Fibroblast of the conjunctiva (primary cell): ENCODE data around the gene RTL10.

Experiments used
- DNase-seq: peaks from one replicate; pipeline ENCODE4 v3.0.0-alpha.2; 2010; ENCODE audit warnings: low read depth

The RTL10 gene

GRCh38 chr22:19875531-19876313 is 21.0 kb upstream of the RTL10 start:
- no peak for DNase-seq

DNA sequence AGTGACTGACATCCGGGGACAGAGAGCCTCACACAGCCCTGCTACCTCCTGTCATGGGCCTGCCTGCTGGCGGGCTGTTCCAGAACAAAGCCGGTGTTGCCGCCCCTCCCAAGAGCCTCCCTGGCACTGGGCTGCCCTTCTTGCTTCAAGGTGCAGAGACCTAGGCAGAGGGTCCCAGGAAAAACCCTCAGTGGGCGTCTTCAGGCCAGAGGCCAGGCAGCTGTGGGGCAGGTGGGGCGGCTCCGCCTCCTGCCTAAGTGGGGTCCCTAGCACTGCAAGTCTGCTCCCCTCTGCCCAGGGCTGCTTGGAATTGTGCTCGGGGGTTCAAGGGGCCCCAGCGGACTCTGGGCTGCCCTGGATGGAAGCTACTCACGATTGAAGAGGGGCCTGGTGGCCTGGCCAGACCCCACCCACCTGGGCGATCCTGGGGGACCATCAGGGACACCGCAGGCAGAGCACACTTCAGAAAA is 20.4 kb upstream of the RTL10 start:
- no peak for DNase-seq

GRCh38 chr22:19874307-19875060 is 19.8 kb upstream of the RTL10 start:
- no peak for DNase-seq

- no peak for DNase-seq
Measured at GRCh38 chr22:19873960-19874306, 19.3 kb upstream of the RTL10 start.

DNA sequence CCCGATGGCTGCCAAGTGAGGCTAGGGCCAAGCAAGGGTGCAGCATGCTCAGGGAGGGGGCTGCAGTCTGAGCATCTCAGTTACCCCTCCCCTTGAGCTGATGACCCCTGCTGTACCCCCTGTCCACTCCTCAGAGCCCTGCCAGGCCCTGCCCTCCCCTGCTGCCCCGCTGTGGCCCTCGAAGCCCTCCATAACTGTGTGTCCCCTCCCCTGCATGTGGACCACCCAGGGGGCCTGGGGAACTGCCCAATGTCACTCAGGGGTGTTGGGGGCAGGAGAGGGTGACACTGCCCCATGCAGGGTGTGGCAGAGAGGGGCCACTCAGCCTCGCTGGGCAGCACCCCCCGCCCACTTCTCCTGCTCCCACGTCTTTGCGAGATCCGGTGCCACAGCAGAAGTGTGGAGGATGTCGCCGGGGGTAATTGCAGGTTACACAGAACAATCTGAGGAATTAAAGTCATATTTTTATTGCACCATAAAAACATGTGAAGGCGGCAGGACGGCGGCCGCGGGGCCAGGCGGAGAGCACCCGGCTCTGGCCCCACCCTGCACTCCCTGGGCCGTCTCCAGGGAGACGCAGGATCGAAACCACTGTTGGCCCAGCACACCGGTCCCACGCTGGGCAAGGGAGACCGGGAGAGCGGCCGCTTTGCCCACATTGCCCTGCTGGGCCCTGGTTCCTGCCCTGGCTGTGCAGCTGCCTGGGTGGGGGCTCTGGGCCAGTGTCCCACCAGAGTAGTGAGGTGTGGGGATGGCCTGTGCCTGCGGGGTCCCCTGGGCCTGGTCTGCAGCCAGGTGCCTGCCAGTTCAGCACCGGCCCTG is 18.7 kb upstream of the RTL10 start:
- no peak for DNase-seq

GRCh38 chr22:19872779-19873137 is 18.1 kb upstream of the RTL10 start:
- no peak for DNase-seq

- DNase-seq: no peak
Measured at GRCh38 chr22:19871845-19872778, 17.4 kb upstream of the RTL10 start.

DNA sequence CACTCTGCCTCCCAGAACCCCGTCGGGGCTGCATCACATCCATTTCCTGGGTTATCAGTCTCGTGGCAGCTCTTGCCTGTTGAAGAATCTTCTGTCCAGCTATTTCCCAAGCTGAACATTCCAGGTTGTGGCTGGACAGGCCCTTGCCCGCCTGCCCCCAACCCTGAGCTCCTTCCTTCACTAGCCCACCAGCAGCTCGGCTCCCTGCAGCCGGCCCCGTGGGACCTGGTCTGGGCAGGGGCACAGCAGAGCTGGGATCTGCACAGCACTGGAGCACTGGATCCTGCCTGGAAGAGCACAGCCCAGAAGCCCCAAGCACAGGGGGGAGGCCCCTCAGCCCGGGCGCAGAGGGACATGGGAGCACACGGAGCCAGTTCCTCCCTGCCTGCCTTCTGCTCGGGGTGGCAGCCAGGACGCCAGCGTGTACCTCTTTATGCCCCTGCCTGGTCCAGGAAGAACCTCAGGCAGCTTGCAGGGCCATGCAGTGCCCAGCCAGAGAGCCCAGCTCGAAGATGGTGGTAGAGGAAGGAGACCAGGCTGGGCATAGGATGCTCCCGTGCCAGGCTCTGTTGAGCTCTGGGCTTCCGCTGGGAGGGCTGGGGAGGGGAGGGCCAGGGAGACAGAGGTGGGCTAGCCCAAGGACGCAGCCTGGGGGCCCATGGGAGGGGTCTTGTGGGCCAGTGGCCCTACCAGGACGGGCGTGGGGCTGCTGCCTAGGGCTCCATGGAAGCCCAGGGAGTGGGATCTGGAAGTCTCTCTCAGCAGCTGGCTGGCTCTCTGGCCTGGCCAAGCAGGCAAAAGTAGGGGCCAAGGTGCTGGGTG is 16.6 kb upstream of the RTL10 start:
- no peak for DNase-seq

- no peak for DNase-seq
Measured at GRCh38 chr22:19870153-19871022, 15.7 kb upstream of the RTL10 start.

DNA sequence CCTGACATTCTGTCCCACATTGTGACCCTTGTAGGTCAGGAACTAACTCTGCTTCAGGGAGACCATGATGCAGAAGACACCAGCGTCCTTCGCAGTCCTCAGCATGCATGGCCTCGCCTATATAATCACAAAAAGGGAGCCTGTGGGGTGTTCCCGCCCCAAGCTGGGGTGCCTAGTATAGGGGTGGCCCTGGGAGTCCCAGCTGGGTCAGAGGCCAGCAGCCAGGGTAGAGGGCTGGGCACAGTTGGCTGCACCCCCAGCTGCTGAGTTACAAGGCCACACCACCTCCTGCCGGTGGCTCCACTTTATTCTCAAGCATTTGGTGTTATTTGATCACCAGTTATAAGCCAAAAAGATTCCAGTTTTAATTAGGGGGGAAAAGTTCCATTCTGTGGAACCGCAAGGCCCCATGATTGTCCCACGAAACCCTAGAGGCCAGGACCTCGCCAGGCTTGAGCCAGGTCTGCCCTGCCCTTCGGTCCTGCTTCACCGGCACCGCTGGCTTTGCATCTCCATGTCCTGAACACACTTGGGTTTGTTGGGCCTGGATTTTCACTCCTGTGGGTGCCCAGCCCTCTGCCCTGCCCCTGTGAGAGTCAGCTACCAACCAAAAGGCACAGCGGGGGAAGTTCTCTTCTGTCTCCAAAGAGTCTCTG is 15.0 kb upstream of the RTL10 start:
- no peak for DNase-seq

- DNase-seq: no peak
Measured at GRCh38 chr22:19868773-19869471, 14.2 kb upstream of the RTL10 start.

GRCh38 chr22:19868333-19868732 is 13.7 kb upstream of the RTL10 start:
- DNase-seq: no peak

DNA sequence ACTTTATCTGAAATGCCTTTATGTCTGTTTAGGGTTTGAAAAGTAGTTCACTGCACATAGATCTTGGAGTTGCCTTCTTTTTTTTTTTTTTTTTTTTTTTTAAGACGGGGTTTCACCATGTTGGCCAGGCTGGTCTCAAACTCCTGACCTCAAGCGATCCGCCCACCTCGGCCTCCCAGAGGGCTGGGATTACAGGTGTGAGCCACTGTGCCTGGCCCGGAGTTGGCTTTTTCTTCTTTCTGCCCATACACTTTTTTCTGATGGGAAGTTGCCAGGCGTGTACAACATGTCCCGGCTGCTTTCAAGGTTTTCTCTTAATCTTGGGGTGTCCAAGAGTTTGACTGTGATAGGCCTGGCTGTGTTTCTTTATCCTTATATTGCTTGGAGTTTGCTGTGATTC is 12.9 kb upstream of the RTL10 start:
- DNase-seq: no peak

DNA sequence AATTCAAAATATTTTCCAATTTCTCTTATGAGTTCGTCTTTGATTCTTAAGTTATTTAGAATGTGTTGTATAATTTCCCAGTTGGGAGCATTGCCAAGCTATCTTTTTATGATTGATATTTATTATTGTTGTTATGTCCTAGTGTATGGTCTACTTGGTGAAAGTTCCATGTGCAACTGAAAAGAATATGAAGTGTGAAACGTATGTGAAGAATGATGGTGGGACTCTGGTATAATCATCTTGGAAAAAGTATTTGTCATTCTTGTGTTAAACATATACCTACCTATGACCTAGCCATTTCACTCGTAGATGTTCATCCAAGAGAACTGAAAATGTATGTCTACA is 12.0 kb upstream of the RTL10 start:
- DNase-seq: no peak

DNA sequence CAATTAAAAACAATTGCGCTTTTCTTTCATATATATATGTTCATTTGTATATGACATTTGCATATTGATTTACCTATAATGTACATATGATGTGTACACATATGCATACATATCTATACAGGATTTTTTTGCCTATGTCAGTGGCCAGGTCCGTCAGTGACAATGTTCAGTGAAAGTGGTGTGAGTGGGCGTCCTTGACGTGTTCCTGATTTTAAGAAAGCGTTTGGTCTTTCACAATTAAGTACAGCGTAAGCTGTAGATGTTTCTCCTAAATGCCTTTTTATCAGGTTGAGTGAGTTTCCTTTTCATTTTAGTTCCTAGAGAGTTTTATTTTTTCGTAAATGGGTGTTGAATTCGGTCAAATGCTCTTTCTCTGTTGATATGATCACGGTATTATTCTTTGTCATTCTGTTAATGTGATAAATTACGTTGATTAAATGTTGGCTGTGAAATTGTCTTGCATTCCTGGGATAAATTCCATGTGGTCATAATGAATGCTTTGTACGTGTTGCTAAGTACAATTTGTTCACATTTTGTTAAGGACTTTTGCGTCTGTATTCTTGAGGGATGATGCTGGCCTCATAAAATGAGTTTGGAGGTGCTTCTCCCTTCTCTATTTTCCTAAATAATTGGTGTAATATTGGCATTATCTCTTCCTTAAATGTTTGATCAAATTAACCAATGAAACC is 10.6 kb upstream of the RTL10 start:
- DNase-seq: no peak

GRCh38 chr22:19864538-19865106 is 9.9 kb upstream of the RTL10 start:
- DNase-seq: no peak

GRCh38 chr22:19863571-19863970 is 8.9 kb upstream of the RTL10 start:
- no peak for DNase-seq
